D721Med (cell line): Measurements from ENCODE around the gene OSBPL10.

ENCODE experiments used
- DNase-seq: peaks from one replicate; pipeline ENCODE4 v3.0.0; 2011; ENCODE audit warnings: low spot score; ENCODE audit not compliant: insufficient read length
- FAIRE-seq: peaks from 2 replicates; lab custom pipeline; 2011; peaks lifted over from hg19 to GRCh38; lab: Jason Lieb, UNC
- CTCF ChIP-seq: IDR thresholded peaks from 2 replicates; pipeline ENCODE4 v1.5.1; 2012; ENCODE audit warnings: mild to moderate bottlenecking, control low read depth; ENCODE audit not compliant: insufficient read depth; ENCODE audit errors: missing control alignments

Gene OSBPL10

GRCh38 chr3:31981206-31982181 is at the start of gene OSBPL10, which contains the start of gene ZNF860:
Gene OSBPL10, minus strand, starts transcription at chr3:31981262. Its CDS starts 83 bp downstream, at chr3:31981179.
Gene ZNF860, plus strand, starts transcription at chr3:31981750. Its CDS starts 7,330 bp downstream, at chr3:31989080.
- no peak for DNase-seq
- no peak for TF ChIP-seq CTCF
- FAIRE-seq: no peak

GRCh38 chr3:32026593-32026992 is 45.5 kb upstream of the OSBPL10 start:
- TF ChIP-seq CTCF: no peak
- DNase-seq: no peak
- FAIRE-seq: no peak

GRCh38 chr3:32022947-32023346 is 41.9 kb upstream of the OSBPL10 start:
- FAIRE-seq: no peak
- no peak for TF ChIP-seq CTCF
- DNase-seq: no peak

GRCh38 chr3:32021748-32022147 is 40.7 kb upstream of the OSBPL10 start:
- FAIRE-seq (no peak), DNase-seq (no peak)
- no peak for TF ChIP-seq CTCF

GRCh38 chr3:32021155-32021554 is 40.1 kb upstream of the OSBPL10 start:
- TF ChIP-seq CTCF: no peak
- DNase-seq (no peak), FAIRE-seq (no peak)

GRCh38 chr3:32018757-32019564 is 37.9 kb upstream of the OSBPL10 start:
- no peak for DNase-seq
- peak; percentile 63 for TF ChIP-seq CTCF
- FAIRE-seq: peak; percentile 21
